HG03025 (cell line): Measurements from ENCODE around the gene DYNC1LI1.
"Not testable (repeated sequence)": the region's sequence is repeated elsewhere in the genome, so short reads cannot be mapped to it uniquely, and the experiment has no call there.

Experiments used
- ATAC-seq: cut with Tn5 transposase; IDR thresholded peaks from one replicate; pipeline ENCODE4 v1.9.1; 2021; ENCODE audit warnings: mild to moderate bottlenecking, moderate library complexity; ENCODE audit not compliant: unreplicated experiment, low FRiP score

Gene DYNC1LI1

DNA sequence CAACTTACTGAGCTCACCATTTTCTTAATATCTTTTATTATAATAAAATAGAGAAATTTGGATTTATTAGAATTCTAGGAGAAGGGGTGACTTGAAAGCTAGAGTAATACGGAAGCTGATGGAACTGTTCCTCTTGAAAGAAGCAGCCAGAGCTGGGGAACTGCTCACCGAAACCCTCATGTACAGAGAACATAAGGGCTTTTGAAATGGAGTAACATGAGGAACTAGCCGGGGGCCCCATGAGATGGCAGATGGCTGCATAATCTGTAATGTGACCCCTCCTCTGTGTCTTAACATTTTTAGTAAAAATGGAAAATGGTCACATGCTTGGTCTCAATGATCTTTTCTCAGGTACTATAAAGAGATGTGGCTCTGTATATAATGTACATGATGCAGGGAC, 15.7 kb upstream of the DYNC1LI1 start:
- no peak for ATAC-seq

DNA sequence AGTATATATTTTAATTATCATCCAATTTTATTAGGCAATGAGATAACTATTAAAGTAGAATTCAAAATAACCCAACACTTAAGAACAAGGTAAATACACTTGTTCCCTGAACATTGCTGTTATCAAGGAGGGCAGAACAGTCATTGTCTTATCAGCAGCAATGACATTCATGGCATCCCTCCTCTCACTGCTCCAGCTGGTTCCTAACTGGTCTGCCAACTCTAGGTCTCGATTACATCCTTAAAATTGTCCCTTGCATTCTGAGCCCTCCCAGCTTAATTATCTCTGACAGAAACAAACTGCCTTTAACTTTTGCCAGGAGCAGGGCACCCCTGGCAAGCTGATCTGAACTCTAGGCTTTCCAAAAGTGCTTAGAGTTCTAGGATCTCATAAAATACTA, 14.0 kb upstream of the DYNC1LI1 start:
- no peak for ATAC-seq

DNA sequence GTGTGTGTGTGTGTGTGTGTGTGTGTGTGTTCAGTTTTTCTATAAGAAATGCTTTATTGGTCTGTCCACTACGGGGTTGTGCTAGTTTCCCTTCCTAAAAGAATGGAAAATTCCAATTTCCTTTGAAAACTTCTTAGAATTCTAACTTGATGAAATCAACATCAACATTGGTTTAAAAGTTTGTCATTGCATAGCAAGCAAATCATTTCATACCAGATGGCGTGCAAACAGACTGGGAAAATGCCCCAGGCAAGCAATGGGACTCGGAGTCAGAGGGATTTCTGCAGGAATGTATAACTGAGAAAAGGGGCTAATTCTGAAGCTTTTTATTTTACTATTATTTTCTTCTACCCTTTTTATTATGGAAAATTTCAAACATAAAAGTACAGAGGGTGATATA, 13.1 kb upstream of the DYNC1LI1 start:
- ATAC-seq, result no peak

DNA sequence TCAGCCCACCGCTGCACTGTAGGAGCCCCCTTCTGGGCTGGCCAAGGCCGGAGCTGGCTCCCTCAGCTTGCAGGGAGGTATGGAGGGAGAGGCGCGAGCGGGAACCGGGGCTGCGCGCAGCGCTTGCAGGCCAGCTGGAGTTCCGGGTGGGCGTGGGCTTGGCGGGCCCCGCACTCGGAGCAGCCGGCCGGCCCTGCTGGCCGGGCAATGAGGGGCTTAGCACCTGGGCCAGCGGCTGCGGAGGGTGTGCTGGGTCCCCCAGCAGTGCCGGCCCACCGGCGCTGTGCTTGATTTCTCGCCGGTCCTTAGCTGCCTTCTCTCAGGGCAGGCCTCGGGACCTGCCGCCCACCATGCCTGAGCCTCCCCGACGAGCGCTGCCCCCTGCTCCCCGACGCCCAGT, 8.0 kb upstream of the DYNC1LI1 start:
- ATAC-seq, result not testable (repeated sequence)

DNA sequence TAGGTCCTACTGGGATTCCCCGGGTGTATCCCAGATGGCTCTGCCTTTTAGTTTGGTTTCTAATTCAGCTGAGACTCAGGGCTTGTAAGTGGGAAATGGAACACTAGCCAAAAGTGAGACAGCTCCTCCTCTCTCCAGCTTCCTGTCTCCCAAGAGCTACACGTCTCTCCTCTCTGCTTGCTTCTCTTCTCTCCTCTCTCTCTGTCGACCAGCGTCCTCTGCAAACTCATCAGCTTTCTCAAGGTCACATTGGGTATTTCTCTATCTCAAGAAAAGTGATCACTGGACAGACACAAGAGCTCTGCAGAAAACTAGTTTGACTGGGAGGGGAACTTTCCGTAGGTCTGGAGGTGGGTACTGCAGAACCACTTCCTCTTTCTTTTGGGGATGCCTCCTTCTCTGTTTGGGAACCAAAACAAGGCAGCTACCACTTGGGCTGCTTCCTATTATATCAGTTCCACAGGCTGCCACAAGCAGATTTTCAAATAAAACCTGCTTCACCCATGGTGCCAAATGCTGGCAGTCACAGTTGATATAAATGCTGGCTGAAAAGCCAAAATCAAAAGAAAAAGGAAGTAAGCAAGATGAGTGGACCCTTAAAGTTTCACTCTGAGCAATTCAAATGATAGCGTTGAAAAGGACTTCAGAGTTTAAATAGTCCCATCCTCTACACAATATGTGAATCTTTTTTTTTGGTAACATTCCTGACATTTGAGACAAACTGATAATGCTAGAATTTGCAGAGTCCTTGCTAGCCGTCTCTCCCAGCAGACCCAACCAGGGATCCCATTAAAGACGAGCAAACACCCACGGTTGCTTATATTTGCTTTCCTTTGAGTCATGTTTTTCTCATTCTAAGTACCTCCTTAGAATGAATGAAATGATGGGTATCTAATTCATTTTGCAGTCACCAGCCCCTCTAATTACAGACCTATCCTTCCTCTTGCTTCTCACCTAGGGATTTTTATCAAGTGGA, 7.2 kb upstream of the DYNC1LI1 start:
- ATAC-seq, result peak; percentile 94

DNA sequence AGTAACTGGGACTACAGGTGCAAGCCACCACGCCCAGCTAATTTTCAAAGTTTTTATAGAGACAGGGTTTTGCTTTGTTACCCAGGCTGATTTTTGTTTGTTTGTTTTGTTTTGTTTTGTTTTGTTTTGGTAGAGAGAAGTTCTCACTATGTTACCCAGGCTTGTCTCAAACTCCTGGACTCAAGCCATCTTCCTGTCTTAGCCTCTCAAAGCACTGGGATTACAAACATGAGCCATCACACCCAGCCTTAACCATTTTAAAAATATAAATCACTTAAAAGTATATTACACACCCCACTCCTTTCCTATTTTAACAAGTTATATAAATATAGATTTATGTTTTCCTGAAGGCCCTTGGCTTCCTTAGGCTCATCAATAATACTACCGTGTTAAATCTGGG, 6.5 kb upstream of the DYNC1LI1 start:
- ATAC-seq, result no peak

DNA sequence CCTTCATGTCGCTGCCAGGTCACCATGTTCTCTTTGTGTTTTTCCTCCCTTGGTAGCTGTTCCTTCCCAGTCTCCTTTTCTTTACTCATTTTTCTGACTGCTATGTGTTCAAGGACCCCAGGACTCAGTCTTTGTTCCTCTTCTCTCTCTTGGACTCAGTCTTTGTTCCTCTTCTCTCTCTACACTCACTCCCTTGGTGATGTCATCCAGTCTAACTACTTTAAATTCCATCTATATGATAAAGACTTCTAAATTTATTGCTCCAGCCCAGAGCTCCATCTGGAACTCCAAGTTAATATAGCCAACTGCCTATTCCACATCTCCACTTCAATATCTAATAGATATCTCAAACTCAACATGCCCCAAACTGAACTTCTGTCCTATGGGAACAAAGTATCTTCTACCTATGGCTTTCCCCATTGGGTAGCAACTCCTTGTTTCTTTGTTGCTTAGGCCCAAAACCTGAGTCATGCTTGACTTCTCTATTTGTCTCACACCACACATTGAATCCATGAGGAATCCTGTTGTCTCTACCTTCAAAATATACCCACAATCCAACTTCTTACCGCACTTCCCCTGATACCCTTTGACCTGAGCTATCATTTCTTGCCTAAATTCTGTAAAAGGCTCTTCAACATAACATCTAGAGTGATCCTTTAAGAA, 4.9 kb upstream of the DYNC1LI1 start:
- ATAC-seq, result no peak

DNA sequence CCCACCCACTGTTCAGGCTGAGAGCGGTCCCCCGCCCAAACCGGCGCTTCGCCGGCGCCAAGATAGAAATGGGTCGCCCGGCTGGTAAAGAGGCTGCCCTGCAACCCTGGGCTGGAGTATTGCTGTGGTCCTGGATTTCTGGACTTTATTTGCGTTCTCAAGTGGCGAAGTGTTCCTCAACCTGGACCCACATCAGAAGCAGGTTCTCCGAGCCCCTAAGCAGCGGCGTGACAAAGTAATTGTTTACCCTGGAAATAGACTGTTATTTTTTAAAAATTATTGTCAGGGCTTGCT, 481 bp upstream of the DYNC1LI1 start:
- ATAC-seq, result peak; percentile 27

DNA sequence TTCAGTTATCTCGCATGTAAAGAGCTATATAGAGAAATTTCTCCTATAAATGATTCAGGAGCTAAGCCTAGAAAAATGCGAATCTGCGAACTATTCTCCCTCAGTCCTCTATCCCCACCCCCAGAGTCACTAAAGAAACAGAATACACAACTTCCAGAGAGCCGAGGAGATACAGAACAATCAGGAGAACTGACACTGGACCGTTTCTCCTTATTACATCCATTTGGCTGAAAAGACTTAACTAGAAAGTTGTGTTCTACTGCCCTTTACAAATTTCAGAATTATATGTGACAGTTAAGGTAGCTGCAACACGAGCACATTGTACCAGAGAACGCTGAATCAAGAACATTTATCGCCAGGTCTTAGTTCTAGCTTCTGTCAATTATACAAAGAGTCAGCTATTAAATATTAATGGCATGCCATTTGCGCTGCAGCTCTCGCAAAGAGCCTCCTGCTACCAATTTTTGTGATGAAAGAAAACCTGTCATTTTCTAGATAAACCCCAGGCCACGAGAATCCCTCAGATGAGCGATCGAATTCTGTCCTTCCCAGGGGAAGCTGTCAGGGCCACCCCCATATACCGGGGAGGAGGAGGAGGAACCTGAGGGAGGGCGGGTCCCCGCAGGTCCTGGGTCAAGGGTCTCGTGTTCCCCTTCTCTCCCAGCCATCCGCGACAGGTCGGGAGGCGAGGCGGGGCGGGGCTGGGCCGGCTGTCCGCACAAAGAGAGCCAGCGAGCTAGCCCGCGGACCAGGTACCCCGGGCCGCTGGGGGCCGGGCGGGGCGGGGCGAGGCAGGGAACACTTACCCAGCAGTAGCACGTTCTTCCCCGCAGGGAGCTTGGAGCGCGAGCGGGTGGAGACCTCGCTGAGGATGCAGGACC, 878 bp downstream of the DYNC1LI1 start:
- peak; percentile 51 for ATAC-seq

DNA sequence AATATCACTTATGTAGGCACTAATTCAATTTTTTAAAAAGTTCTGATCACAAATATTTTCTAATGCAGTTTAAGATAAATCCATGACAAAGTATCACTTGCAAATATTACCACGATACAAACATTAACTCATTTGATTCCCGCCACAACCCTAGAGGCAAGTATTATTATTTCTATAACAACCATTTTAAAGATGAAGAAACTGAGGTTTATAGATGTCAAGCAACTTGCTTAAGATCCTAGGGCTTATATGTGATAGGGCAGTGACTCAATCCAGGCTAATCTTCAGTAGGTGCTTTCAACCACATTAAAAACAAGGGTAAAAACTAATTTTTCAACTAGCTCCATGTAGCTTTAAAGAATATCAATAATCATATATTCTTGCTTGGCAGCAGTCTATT, 1.7 kb downstream of the DYNC1LI1 start:
- no peak for ATAC-seq

DNA sequence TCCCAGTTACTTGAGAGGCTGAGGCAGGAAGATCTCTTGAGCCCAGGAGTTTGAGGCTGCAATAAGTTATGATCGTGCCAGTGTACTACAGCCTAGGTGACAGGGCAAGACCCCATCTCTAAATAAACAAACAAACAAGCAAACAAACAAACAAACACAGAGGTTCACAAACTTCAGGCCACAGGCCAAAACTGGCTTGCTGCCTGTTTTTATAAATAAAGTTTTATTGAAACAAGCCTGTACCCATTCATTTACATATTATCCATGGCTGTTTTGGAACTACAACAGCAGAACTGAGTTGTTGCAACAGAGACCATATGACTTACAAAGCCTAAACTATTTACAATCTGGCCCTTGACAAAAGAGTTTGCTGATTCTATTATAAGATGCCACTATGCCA, 6.5 kb downstream of the DYNC1LI1 start:
- no peak for ATAC-seq

DNA sequence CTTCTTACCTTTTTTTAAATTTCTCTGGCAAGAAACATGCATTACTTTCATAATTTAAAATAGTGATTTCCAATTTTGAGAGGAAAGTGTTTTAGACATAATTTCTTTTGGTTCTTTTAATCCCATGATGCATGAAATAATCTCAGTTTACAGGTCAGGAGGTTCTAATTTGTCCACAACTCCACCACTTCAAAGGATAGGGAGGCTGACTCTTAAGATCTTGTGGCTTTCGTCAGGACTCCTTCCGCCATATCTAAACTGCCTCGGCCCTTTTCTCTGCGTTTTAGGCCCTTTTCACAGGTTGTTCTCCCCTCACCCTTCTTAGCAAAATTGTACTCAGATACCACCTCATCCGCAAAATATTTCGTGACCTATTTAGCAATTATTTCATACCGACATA, 8.0 kb downstream of the DYNC1LI1 start:
- ATAC-seq, result no peak

DNA sequence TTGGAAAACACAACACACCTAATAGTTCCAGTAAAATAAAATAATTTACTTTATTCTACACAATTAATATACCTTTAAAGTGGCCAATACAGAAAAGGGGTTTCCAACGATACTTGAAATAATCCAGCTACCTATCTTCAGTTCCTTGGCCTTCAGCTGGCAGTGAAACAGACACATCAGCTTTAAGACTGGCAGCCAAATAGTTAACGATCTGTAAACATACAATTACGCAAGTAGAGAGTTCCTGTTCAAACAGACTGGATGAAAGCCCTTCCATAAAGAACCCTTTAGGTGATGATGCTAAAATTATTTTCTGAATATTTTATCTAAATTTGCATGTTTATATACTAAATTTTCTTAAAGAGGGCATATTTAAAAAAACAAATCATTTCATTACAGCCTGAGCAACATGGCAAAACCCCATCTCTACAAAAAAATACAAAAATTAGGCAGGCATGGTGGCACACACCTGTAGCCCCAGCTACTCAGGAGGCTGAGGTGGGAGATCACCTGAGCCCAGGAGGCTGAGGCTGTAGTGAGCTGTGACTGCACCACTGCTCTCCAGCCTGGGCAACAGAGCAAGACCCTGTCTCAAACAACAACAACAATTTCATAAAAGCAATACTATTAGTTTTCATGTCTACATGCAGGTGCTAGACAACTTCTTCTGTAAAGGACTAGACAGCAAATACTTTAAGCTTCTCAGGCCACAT, 12.9 kb downstream of the DYNC1LI1 start:
- ATAC-seq, result no peak

DNA sequence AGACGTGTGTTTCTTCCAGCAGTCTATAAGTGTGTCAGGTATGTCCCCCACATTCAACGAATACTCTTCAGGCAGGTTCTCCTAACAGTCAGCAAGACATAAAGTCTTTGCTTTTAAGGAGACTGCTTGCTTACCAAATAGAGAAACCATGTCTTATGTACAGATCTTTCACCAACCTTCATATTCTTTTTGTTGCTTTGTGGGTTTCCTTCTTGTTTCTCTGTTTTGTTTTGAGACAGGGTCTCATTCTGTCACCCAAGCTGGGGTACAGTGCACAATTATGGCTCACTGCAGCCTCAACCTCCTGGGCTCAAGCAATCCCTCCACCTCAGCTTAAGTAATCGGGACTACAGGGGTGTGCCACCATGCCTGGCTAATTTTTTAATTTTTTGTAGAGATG, 14.3 kb downstream of the DYNC1LI1 start:
- no peak for ATAC-seq

DNA sequence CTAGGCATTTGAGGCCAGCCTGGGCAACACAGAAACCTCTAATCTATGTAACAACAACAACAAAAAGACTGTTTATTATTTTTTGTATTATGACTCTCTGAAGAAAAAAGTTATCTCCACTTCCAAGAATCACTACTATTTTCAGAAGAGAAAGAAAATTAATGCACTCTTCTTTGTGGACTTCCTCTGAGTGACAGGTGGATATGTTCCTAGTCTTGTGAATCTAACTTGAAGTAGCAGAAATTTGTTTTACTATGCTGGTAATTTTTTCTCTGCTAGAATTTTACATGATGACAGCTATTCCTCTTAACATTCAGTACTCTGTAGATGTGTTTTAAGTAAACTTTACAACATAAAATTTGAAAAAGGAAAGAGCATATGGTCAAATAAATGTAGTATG, 16.7 kb downstream of the DYNC1LI1 start:
- no peak for ATAC-seq

DNA sequence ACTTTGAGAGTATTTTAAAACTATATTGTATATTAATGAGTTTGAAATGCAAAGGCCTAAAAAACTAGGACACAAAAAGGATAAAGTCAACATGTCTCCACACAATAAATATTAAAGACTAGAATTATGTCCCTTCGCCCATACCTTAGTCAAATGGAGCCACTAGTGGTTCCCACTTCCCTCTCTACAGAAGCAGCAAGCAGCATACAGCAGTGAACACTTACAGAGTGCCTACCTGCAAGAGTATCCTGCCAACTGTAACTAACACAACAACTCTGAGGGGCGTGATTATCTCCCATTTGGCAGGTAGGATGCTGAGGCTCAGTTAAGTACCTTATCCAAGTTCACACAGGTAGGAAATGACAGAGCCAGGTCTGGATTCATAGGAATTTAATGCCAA, 17.2 kb downstream of the DYNC1LI1 start:
- ATAC-seq, result no peak

DNA sequence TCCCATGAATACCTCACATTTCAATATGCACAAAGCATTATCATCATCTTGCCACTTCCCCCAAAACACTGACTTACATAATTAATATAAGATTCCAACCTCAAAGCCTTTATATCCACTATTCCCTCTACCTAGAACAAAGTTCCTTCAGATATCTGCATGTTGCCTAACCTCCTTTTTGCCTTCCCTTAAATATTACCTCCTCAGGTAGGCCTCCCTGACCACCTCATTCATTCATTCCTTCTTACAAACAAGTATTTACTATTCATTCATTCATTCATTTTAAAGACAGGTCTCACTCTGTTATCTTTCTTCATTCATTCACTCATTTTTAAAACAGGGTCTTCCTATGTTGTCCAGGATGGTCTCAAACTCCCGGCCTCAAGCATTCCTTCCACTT, 18.6 kb downstream of the DYNC1LI1 start:
- no peak for ATAC-seq

DNA sequence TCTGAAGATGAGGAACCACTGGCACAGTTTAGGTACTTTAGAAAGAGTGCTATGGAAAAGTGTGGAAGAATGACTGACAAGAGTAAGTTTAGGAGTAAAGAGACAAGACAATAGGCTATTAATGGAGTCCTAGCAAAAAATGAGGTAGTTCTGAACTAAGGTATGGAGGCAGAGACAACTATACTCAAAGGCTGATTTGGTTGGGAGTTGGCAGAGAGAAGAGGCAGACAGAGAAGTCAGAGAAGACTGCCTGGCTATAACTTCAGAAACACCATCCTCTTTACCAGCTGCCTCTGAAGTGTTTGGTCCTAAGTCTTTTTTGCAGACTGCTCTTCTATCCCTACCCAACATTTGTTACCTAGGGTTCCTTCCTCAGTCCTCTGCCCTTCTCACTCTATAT, 19.2 kb downstream of the DYNC1LI1 start:
- no peak for ATAC-seq

DNA sequence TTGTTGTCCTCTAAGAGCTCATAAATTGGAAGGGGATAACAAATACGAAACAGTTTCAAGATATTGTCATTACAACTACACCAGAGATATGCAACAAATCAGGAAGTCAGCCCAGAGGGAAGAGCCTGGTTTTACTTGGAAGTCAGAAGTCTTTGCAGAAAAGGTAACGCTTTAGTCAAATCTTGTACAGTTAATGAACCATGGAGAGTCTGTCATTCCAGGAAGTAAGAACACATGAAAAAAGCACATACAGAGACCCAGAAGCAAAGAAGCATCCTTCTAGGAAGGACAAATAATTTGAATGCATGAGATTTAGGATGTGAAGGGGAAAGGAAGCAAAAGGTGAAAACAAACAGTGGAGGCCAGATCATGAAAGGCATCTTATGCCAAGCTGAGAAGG, 19.6 kb downstream of the DYNC1LI1 start:
- no peak for ATAC-seq

DNA sequence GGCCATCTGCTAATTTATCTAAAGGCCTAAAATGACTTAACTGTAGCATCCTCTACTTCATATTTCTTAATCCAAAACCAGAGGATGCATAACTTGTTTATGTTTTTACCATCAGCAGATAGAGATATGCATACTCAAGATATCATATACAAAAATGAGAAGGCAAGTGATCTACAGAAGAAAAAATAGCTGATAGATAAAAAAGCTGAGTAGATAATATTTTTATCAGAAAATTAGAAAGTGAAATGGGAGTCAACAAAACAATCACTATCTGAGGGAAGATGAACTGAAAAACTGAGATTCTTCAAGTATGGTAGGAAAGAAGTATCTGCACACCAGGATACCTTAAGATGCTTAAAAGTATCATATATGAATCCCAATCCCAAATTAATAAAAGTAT, 25.4 kb downstream of the DYNC1LI1 start:
- ATAC-seq, result no peak

DNA sequence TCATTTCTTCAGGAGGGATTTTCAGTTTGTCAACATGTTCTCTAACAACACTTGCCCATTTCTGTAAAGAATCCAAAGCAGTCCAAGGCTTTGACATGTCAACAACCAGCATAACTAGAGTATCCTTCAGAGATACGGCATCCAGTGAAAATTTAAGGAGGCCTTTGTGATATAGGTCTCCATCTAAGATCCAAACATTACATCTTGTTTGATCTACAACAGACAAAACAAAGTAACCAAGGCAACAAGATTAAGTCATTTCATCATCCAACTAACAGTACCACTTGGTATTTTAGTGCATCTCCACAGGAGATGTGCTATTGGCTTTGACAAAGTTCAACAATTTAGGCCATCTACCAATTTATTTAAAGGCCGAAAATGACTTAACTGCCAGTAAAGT, 25.8 kb downstream of the DYNC1LI1 start:
- ATAC-seq, result no peak
